Mucosa of stomach (tissue), 1 donor: ENCODE measurements around the gene SORL1.

Experiments
- H3K27me3 ChIP-seq: one replicate; pipeline ENCODE4 v1.7.0; 2013; ENCODE audit warnings: mild to moderate bottlenecking, low read length; ENCODE audit not compliant: control insufficient read depth, insufficient read depth
- H3K36me3 ChIP-seq: one replicate; pipeline ENCODE4 v1.7.0; 2013; ENCODE audit warnings: low read length; ENCODE audit not compliant: control insufficient read depth, insufficient read depth
- H3K4me1 ChIP-seq: one replicate; pipeline ENCODE4 v1.7.0; 2013; ENCODE audit warnings: mild to moderate bottlenecking, low read length; ENCODE audit not compliant: control insufficient read depth, insufficient read depth
- H3K4me3 ChIP-seq: one replicate; pipeline ENCODE4 v1.7.0; 2013; ENCODE audit warnings: low read length
- H3K9ac ChIP-seq: one replicate; pipeline ENCODE4 v1.7.0; 2013; ENCODE audit warnings: mild to moderate bottlenecking, low read length, moderate library complexity
- H3K9me3 ChIP-seq: one replicate; pipeline ENCODE4 v1.7.0; 2013; ENCODE audit warnings: mild to moderate bottlenecking, low read length, moderate library complexity; ENCODE audit not compliant: control insufficient read depth
- donor health status: Pancreatic carcinoma.

SORL1 gene

DNA sequence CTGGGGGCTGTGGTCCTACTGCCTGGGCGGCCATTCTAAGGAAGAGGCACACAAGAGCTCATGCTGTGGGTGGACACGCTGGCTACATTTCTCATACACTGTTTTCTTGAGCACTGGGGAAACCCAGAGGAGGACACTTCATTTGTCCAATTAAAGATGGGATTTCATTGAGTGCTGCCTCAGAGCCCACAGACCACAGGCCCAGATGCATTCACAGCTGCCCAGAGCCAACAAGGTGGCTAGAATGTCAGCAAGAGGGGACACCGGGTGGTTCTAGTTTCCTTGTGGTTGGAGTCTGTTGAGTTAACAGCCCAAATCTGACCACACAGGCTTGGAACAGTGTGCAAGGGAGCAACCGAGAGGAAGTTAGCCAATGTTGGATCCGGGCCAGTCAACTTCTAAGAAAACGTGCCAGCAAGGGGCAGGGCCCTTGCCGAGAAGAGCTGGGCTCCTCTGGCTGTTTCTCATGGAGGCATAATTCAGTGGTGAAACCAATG, 35.0 kb upstream of the SORL1 start:
- no peaks in the 10 kb centered on the region for H3K27me3 ChIP-seq
- no peaks in the 10 kb centered on the region for H3K9me3 ChIP-seq
- no peak overlapping the region for H3K9ac ChIP-seq
- H3K4me1 ChIP-seq: peaks cover 21% of the 10 kb centered on the region
- no peak overlapping the region for H3K4me3 ChIP-seq
- H3K36me3 ChIP-seq: no peaks in the 10 kb centered on the region

DNA sequence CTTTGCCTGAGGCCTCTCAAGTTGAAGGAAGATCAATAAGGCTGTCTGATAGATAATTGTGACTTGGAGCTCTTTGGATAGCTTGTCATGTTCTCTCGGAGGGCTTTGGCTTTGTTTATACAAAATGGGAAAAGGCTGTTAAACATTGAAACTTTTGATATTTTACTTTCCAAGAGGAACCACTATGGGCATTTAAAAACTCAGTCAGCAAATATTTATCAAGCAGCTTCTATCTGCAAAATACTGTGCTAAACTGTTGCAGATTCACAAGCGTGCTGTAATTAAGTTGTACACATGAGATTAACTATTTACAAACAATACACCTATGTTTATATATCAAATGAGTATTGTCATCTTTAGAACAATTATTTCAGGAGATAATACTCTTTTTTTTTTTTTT, 34.5 kb upstream of the SORL1 start:
- Histone ChIP-seq H3K27me3 (no peaks in the 10 kb centered on the region), H3K4me3 (no peak overlapping the region), H3K4me1 (peaks cover 21% of the 10 kb centered on the region), H3K9ac (no peak overlapping the region), H3K9me3 (no peaks in the 10 kb centered on the region), H3K36me3 (no peaks in the 10 kb centered on the region)

DNA sequence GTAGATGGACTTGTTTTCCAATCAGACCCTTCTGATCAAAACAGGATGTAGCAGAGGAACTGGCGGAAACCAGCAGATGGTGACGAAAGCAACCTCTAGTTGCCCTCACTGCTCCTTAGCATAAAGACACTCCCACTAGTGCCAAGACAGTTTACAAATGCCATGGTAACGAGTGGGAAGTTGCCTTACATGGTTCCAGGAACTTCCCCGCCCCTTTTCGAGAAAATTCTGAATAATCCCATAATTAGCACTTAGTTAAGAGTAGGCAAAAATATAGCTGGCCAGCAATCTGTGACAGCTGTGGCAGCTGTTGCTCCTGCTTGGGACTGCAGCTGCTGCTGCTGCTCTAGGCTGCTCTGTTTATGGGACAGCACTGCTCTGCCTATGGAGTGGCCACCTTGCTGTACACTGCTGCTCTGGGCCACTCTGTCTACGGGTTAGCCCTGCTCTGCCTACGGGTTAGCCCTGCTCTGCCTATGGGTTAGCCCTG, 33.4 kb upstream of the SORL1 start:
- H3K9ac ChIP-seq: no peak overlapping the region
- peaks cover 21% of the 10 kb centered on the region for H3K4me1 ChIP-seq
- no peaks in the 10 kb centered on the region for H3K9me3 ChIP-seq
- H3K4me3 ChIP-seq: no peak overlapping the region
- H3K36me3 ChIP-seq: no peaks in the 10 kb centered on the region
- H3K27me3 ChIP-seq: no peaks in the 10 kb centered on the region

DNA sequence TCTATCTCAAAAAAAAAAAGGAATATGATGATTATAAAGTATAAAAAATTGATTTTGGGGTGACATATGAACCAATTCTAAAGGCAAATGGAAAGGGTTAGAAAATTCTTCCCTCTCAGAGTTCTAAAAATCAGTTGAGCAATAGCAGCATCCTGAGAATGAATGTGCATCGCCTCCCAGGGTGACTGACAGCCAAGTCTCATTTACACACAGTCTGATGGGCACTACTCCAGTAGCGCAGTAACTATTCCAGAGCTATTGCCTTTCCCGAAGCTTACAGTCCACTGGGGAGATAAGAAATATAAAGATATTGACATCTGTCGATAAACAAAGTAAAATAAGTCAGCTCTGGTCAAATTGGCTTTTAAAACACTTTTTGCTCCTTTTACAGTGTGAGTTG, 32.3 kb upstream of the SORL1 start:
- Histone ChIP-seq H3K36me3 (no peaks in the 10 kb centered on the region), H3K9me3 (no peaks in the 10 kb centered on the region), H3K4me1 (peaks cover 21% of the 10 kb centered on the region), H3K4me3 (no peak overlapping the region), H3K9ac (no peak overlapping the region), H3K27me3 (no peaks in the 10 kb centered on the region)

DNA sequence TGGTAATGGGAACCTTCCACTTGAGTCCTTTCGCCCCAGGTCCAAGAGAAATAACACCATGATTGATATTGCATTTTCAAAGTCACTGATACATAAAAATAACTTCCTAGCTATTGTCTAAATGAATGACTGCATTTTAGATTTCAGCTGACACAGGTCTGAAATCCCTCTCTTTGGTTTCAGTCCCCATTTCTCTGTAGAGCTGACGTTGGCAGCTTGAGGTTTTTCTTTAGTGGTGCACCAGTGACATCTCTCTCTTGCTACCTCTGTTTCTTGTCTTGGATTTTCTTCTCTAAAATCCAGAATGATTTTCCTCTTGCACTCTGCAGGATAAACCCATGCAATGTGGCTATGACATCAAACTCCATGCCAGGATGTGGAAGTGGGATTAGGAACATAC, 31.7 kb upstream of the SORL1 start:
- no peaks in the 10 kb centered on the region for H3K36me3 ChIP-seq
- H3K4me1 ChIP-seq: peaks cover 21% of the 10 kb centered on the region
- no peaks in the 10 kb centered on the region for H3K27me3 ChIP-seq
- no peaks in the 10 kb centered on the region for H3K9me3 ChIP-seq
- no peak overlapping the region for H3K4me3 ChIP-seq
- no peak overlapping the region for H3K9ac ChIP-seq

DNA sequence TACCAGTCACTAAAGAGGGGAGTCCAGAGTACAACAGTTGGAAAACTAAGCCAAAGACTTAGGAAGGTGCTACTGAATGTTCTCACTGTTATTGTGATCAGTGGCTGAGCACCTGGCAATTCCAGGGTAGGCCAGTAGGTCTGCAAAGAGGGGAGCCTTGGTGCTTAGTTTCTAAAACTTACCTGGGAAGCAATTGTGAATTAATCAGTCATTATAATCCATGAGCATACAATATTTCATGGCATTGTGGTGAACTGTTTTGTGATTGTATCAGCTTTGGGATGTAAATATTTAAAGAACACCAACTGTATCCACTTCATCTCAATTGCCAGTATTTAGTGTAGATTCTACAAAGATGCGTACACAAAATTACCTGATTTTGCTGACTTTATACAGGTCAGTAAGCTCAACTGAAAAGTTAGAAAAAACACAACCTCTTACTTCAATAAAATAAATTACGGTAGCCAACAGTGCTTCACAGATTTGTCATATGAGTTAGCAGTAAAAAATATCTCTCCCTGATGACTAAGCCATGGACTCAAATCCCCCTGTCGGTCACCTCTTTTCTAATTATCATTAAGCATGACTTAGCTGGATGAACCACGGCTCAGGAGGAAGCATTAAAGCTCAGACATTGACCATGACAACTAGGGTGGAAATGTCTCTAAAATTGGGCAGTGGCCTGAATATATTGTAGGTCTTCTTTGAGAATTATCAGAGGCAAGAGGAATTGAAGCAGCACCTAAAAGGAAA, 30.8 kb upstream of the SORL1 start:
- Histone ChIP-seq H3K27me3 (no peaks in the 10 kb centered on the region), H3K4me3 (no peak overlapping the region), H3K9ac (no peak overlapping the region), H3K9me3 (no peaks in the 10 kb centered on the region), H3K4me1 (peaks cover 12% of the 10 kb centered on the region), H3K36me3 (no peaks in the 10 kb centered on the region)

DNA sequence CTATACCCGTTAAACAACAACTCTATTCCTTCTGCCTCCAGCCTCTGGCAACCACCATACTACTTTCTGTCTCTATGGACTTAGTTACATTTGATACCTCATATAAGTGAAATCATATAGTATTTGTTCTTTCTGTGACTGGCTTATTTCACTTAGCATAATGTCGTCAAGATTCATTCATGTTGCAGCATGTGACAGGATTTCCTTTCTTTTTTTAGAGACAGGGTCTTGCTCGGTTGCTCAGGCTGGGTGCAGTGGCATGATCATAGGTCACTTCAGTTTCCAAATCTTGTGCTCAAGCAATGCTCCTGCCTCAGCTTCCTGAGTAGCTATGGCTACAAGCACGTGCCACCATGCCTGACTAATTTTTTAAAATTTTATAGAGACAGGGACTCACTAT, 29.4 kb upstream of the SORL1 start:
- no peaks in the 10 kb centered on the region for H3K9me3 ChIP-seq
- no peaks in the 10 kb centered on the region for H3K27me3 ChIP-seq
- peaks cover under 1% of the 10 kb centered on the region for H3K4me1 ChIP-seq
- H3K36me3 ChIP-seq: no peaks in the 10 kb centered on the region
- H3K4me3 ChIP-seq: no peak overlapping the region
- no peak overlapping the region for H3K9ac ChIP-seq

DNA sequence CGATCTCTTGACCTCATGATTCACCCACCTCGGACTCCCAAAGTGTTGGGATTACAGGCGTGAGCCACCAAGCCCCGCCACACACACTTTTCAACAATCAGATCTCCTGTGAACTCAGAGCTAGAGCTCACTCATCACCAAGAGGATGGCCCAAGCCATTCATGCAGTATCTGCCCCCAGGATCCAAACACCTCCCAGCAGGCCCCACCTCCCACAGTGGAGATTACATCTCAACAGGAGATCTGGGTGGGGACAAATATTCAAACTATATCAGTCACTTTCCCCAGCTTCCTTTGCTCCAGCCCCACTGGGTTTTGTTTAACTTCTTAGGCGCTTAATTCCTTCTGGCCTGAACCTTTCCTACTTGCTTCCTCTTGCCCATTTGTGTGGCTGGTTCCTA, 26.3 kb upstream of the SORL1 start:
- H3K9me3 ChIP-seq: no peaks in the 10 kb centered on the region
- no peak overlapping the region for H3K9ac ChIP-seq
- H3K27me3 ChIP-seq: no peaks in the 10 kb centered on the region
- no peaks in the 10 kb centered on the region for H3K36me3 ChIP-seq
- no peak overlapping the region for H3K4me3 ChIP-seq
- H3K4me1 ChIP-seq: no peaks in the 10 kb centered on the region

DNA sequence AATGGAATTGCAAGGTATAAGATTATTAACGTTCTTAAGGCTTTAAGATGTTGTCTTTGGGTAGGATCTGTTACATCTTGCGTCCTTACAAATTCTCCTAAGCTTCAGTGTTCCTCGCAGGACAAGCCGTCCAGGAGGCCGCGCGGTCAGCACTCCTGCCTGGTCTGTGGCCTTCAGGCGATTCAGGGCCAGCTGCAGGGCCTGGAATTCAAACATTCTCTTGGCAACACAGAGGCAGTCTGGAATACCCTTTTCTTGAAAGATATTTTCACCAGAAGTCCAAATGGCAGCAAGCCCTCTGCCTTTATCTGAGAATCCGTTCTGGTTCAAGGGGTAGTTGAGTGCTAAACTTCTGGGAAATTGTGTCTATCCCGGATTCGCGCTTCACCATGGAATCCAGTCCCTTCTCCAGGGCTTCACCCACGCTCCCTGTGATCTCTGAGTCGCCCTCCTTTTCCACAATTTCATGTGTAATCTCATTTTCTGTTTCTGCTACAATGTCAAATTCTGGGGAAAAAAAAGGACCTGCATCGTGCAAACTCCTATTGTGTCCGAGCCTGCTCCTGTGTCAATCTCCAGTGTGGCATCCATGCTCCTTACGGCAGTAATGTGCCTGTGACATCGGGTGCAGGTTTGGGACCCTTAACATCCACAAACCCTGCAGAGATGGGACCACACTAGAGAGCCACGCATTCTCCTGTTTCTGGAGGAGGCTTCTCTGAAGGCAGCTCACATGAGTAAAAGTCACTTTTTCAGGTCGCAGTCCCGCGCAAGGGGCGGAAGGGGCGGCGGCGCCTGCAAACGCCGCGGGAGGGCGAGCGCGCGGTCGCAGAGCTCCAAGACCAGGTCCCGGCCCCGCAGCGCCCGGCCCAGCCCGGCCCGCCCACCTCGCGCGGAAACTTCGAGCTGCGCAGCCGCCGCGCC, 25.4 kb upstream of the SORL1 start:
- H3K9me3 ChIP-seq: no peaks in the 10 kb centered on the region
- peak overlapping the region; percentile 47 for H3K9ac ChIP-seq
- H3K4me1 ChIP-seq: no peaks in the 10 kb centered on the region
- no peaks in the 10 kb centered on the region for H3K27me3 ChIP-seq
- H3K4me3 ChIP-seq: no peak overlapping the region
- no peaks in the 10 kb centered on the region for H3K36me3 ChIP-seq

DNA sequence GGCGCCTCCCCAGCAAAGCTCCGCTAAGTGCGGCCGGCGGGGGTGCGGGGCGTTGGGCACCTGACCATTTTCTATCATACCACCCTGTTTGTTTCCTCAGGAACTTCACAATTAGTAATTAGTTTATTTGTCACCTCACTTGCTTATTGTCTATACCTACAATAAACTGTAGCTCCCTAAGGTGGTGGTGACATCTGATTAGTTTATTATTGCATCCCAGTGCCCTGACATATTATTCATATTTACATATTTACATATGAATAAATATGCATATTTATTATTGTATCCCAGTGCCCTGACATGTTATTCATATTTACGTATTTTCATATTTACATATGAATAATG, 24.7 kb upstream of the SORL1 start:
- H3K9me3 ChIP-seq: no peaks in the 10 kb centered on the region
- no peaks in the 10 kb centered on the region for H3K36me3 ChIP-seq
- H3K4me1 ChIP-seq: no peaks in the 10 kb centered on the region
- H3K4me3 ChIP-seq: no peak overlapping the region
- no peaks in the 10 kb centered on the region for H3K27me3 ChIP-seq
- no peak overlapping the region for H3K9ac ChIP-seq

DNA sequence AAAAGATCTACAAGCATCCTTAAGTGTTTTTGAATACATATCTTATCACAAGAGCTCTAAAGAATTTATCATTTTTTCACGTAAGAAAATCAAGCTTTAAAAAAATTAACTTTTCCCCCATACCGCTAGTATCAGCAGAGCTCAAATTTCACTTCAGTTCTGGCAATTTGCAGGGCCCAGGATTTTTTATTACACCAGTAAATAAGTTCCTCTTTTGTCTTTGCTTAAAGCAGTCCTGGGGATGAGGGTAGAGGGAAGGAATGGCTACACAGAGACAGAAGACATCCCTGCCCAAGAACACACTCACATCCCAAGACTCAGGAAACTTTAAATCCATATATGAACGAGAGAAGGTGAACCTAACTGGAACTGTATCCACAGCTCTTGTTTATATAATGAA, 22.6 kb upstream of the SORL1 start:
- Histone ChIP-seq H3K36me3 (no peaks in the 10 kb centered on the region), H3K27me3 (no peaks in the 10 kb centered on the region), H3K9me3 (no peaks in the 10 kb centered on the region), H3K9ac (no peak overlapping the region), H3K4me1 (no peaks in the 10 kb centered on the region), H3K4me3 (no peak overlapping the region)

DNA sequence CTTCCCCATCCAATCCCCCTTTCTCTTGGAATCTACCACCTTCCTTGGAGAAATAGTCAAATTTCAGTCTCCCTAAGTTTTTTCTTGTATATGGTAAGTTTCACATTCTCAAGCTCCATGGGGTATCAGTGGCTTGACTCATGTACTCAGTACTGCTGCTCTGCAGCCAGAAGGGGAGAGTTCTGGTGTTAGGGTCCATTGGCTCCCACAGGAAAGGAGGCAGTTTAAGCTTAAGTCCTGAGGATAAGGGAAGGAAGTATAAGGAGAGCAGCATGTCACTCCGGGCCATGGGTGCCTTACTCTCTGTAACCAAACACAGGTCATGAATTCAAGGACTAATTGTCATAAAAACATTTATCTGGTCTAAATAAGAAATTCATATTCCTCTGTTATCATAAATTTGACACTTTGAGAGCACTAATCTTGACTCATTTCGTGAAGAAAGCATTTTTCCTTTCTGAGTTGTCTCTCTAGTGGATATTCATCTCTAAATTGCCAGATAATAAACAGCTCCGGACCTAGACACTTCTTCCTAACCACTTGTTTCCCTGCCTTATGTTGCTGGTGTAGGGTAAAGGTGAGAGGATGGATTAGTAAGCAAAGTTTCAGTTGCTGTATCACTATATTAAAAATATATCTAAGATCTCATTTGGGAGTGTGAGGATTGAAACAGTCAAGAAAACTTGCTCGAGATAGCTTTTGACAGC, 20.1 kb upstream of the SORL1 start:
- no peak overlapping the region for H3K9ac ChIP-seq

More for the DNA sequence above, 20.1 kb upstream of the SORL1 start:
- H3K27me3 ChIP-seq: no peaks in the 10 kb centered on the region
- H3K4me1 ChIP-seq: no peaks in the 10 kb centered on the region
- H3K4me3 ChIP-seq: no peak overlapping the region
- no peaks in the 10 kb centered on the region for H3K36me3 ChIP-seq
- H3K9me3 ChIP-seq: no peaks in the 10 kb centered on the region
